Measurements from ENCODE around the gene MSRB3. TPM values are rescaled to one million over a fixed set of nuclear protein-coding genes. Genes with fewer than 3 reads are reported as not detected.
A peak's percentile ranks its signal among the peaks of the same experiment; 100 is the strongest.

Gene MSRB3
- 10.2 TPM for polyA plus RNA-seq (2013, experiment 1 of 2)
- polyA plus RNA-seq (2013, experiment 2 of 2), result 10.7 TPM

DNA sequence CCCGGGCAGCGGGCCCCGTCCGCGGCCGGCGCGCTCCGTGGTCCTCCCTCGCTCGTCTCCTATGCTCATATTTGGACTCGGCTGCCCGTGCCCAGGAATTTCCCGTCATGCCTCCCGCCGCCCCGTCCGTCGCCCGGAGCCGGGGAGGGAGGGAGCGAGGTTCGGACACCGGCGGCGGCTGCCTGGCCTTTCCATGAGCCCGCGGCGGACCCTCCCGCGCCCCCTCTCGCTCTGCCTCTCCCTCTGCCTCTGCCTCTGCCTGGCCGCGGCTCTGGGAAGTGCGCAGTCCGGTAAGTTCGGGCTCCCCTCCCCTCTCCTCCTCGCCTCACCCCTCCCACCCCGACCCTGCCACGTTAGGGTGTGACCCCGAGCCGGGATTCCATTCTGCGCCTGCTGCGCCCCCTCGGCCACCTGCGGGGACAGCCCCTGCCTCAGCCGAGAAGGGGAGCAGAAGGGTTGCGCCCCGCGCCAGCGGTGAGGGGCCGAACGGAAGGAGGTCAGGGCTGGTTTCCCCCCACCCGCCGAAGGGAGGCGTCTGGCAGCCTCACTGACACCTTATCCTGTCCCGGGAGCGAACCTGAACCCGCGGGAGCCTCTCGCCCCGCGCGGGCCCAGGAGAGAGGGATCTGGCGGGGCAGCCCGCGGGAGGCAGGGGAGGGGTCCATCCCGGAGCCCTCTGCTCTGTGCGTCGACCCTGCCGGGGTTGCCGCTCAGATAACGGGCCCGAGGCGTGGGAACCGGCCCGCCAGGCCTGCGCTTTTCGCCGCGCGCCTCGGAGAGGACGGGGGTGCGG, at the start of gene MSRB3:
Gene MSRB3 (plus strand): TSS at position 108 of the 793 bp plus-strand sequence. CDS start 29,897 bp downstream, outside the sequence.
- peaks cover 0 to 16% (median 2%) of the 10 kb centered on the region in 3 experiments for H3K27me3 ChIP-seq (ENCODE audit: control insufficient read depth in 3 of 3, insufficient read depth in 3 of 3, low read depth in 1 of 3, low read length in 3 of 3)
- no peaks in the 10 kb centered on the region for H3K9me3 ChIP-seq (replicated peaks in 1 of 2; ENCODE audit: control insufficient read depth in 2 of 2, insufficient read depth in 1 of 2, low read depth in 1 of 2, low read length in 2 of 2)
- H2AK5ac ChIP-seq (ENCODE audit: low read depth, low read length), result peak within 1 kb of the TSS; percentile 42
- H4K8ac ChIP-seq (ENCODE audit: low read depth, low read length), result peak within 1 kb of the TSS; percentile 99
- H3K4me2 ChIP-seq (ENCODE audit: insufficient read depth, low read length, poor library complexity, severe bottlenecking), result peak within 1 kb of the TSS; percentile 89
- no CpG with 5 or more reads among the region's 85 CpGs for WGBS, 2 donors (ENCODE audit: extremely low coverage in 2 of 2, insufficient read length in 2 of 2, insufficient replicate concordance in 1 of 2)
- H3K23ac ChIP-seq (ENCODE audit: low read depth, low read length, poor library complexity), result peak within 1 kb of the TSS; percentile 81
- peak within 1 kb of the TSS; percentile 96 for H4K91ac ChIP-seq (ENCODE audit: low read depth, low read length, poor library complexity)
- H3K14ac ChIP-seq (ENCODE audit: low read length), result peak within 1 kb of the TSS; percentile 95
- H2AFZ ChIP-seq (ENCODE audit: low read length), result peak within 1 kb of the TSS; percentile 99
- peak within 1 kb of the TSS; percentile 96 for H2BK15ac ChIP-seq (ENCODE audit: low read length)
- peaks cover 2 to 9% of the 10 kb centered on the region in 2 donors for H3K4me1 ChIP-seq (ENCODE audit: control insufficient read depth in 2 of 2, insufficient read depth in 1 of 2, low read depth in 1 of 2, low read length in 2 of 2)
- H2BK12ac ChIP-seq (ENCODE audit: low read length), result peak within 1 kb of the TSS; percentile 93
- no peaks in the 10 kb centered on the region for H3K36me3 ChIP-seq (replicated peaks in 1 of 2; ENCODE audit: control insufficient read depth in 2 of 2, insufficient read depth in 2 of 2, low read length in 2 of 2)
- no peaks in the 10 kb centered on the region for H3K79me1 ChIP-seq (ENCODE audit: low read depth, low read length)
- peak within 1 kb of the TSS; percentile 93 for H2BK5ac ChIP-seq (ENCODE audit: low read length)
- H3K27ac ChIP-seq (replicated peaks; ENCODE audit: low read length), result peak within 1 kb of the TSS; percentile 89
- peak within 1 kb of the TSS; percentile 92 for H3K9ac ChIP-seq (ENCODE audit: low read depth, low read length, poor library complexity)
- H3K4me3 ChIP-seq (ENCODE audit: low read length in 2 of 2), result peak within 1 kb of the TSS; percentile 60 to 92
- H2BK120ac ChIP-seq (ENCODE audit: low read depth, low read length), result peak within 1 kb of the TSS; percentile 82
- DNase-seq (ENCODE audit: low spot score), result peak; percentile 70
- no peak within 1 kb of the TSS for H3K4ac ChIP-seq (ENCODE audit: low read length)
- H3K18ac ChIP-seq (ENCODE audit: low read length), result peak within 1 kb of the TSS; percentile 97

DNA sequence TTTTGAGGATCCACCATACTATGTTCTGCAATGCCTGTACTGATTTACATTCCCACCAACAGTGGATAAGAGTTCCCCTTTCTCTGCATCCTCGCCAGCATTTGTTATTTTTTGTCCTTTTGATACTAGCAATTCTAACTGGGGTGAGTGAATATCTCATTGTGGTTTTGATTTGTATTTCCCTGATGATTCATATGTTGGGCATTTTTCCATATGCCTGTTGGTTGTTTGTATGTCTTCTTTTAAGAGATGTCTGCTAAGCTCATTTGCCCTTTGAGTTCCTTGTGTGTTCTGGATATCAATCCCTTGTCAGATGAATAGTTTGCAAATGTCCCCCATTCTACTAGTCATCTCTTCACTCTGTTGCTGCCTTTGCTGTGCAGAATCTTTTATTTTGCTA, 49.0 kb upstream of the MSRB3 start:
- Histone ChIP-seq H3K18ac (ENCODE audit: low read length) (no peak overlapping the region), H2BK12ac (ENCODE audit: low read length) (no peak overlapping the region), H3K27ac (replicated peaks; ENCODE audit: low read length) (no peak overlapping the region), H3K14ac (ENCODE audit: low read length) (no peak overlapping the region), H3K9me3 (replicated peaks in 1 of 2; ENCODE audit: control insufficient read depth in 2 of 2, insufficient read depth in 1 of 2, low read depth in 1 of 2, low read length in 2 of 2) (peaks cover under 1 to 31% of the 10 kb centered on the region in 2 donors), H3K4me3 (ENCODE audit: low read length in 2 of 2) (no peak overlapping the region), H4K91ac (ENCODE audit: low read depth, low read length, poor library complexity) (no peak overlapping the region), H3K23ac (ENCODE audit: low read depth, low read length, poor library complexity) (no peak overlapping the region), H2BK15ac (ENCODE audit: low read length) (no peak overlapping the region), H3K27me3 (ENCODE audit: control insufficient read depth in 3 of 3, insufficient read depth in 3 of 3, low read depth in 1 of 3, low read length in 3 of 3) (no peaks in the 10 kb centered on the region), H3K4ac (ENCODE audit: low read length) (no peak overlapping the region), H3K9ac (ENCODE audit: low read depth, low read length, poor library complexity) (no peak overlapping the region), H2AK5ac (ENCODE audit: low read depth, low read length) (no peak overlapping the region), H4K8ac (ENCODE audit: low read depth, low read length) (no peak overlapping the region), H3K79me1 (ENCODE audit: low read depth, low read length) (no peaks in the 10 kb centered on the region), H2AFZ (ENCODE audit: low read length) (no peak overlapping the region), H3K36me3 (replicated peaks in 1 of 2; ENCODE audit: control insufficient read depth in 2 of 2, insufficient read depth in 2 of 2, low read length in 2 of 2) (peaks cover 0 to 22% of the 10 kb centered on the region in 2 donors), H3K4me1 (ENCODE audit: control insufficient read depth in 2 of 2, insufficient read depth in 1 of 2, low read depth in 1 of 2, low read length in 2 of 2) (no peaks in the 10 kb centered on the region), H2BK120ac (ENCODE audit: low read depth, low read length) (no peak overlapping the region), H2BK5ac (ENCODE audit: low read length) (no peak overlapping the region), H3K4me2 (ENCODE audit: insufficient read depth, low read length, poor library complexity, severe bottlenecking) (no peak overlapping the region)
- WGBS, 2 donors (ENCODE audit: extremely low coverage in 2 of 2, insufficient read length in 2 of 2, insufficient replicate concordance in 1 of 2), result no CpG with 5 or more reads among the region's 1 CpG
- DNase-seq (ENCODE audit: low spot score), result no peak

DNA sequence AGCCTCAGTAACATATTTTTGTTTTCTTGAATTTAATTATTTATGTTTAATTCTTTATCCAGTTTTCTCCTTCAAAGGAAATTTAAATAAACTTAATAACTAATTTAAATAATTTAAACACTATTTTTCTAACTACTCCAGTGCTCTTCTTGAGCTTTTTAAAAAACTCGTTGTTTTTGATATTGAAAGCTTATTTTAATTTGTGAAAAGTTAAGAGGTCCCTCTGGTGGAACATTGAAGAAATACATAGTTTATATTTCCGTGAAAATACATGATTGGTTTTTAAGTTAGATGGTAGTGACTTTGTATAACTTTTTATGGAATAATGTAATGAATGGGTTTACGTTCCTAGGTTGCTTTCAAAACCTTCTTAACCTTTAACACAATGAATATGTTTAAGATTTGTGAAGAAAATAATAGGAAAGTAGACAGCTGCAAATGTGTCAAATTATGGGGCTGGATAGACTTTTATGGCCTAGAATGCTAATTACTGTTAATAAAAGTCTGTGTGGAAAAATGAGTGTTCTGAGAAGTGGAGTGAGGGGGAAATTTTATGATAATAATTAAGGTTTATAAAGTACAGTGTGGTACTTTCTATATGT, 45.9 kb upstream of the MSRB3 start:
- Histone ChIP-seq H3K79me1 (ENCODE audit: low read depth, low read length) (no peaks in the 10 kb centered on the region), H3K9ac (ENCODE audit: low read depth, low read length, poor library complexity) (no peak overlapping the region), H3K4ac (ENCODE audit: low read length) (no peak overlapping the region), H3K9me3 (replicated peaks in 1 of 2; ENCODE audit: control insufficient read depth in 2 of 2, insufficient read depth in 1 of 2, low read depth in 1 of 2, low read length in 2 of 2) (peaks cover 0 to 27% of the 10 kb centered on the region in 2 donors), H2AK5ac (ENCODE audit: low read depth, low read length) (no peak overlapping the region), H3K4me3 (ENCODE audit: low read length in 2 of 2) (no peak overlapping the region), H3K4me1 (ENCODE audit: control insufficient read depth in 2 of 2, insufficient read depth in 1 of 2, low read depth in 1 of 2, low read length in 2 of 2) (no peaks in the 10 kb centered on the region), H3K14ac (ENCODE audit: low read length) (no peak overlapping the region), H3K4me2 (ENCODE audit: insufficient read depth, low read length, poor library complexity, severe bottlenecking) (no peak overlapping the region), H3K18ac (ENCODE audit: low read length) (no peak overlapping the region), H2AFZ (ENCODE audit: low read length) (no peak overlapping the region), H2BK120ac (ENCODE audit: low read depth, low read length) (no peak overlapping the region), H2BK12ac (ENCODE audit: low read length) (no peak overlapping the region), H4K8ac (ENCODE audit: low read depth, low read length) (no peak overlapping the region), H4K91ac (ENCODE audit: low read depth, low read length, poor library complexity) (no peak overlapping the region), H3K27me3 (ENCODE audit: control insufficient read depth in 3 of 3, insufficient read depth in 3 of 3, low read depth in 1 of 3, low read length in 3 of 3) (no peaks in the 10 kb centered on the region), H3K27ac (replicated peaks; ENCODE audit: low read length) (no peak overlapping the region), H3K36me3 (replicated peaks in 1 of 2; ENCODE audit: control insufficient read depth in 2 of 2, insufficient read depth in 2 of 2, low read length in 2 of 2) (peaks cover 0 to 16% of the 10 kb centered on the region in 2 donors), H2BK15ac (ENCODE audit: low read length) (no peak overlapping the region), H3K23ac (ENCODE audit: low read depth, low read length, poor library complexity) (no peak overlapping the region), H2BK5ac (ENCODE audit: low read length) (no peak overlapping the region)
- no peak for DNase-seq (ENCODE audit: low spot score)
- WGBS, 2 donors (ENCODE audit: extremely low coverage in 2 of 2, insufficient read length in 2 of 2, insufficient replicate concordance in 1 of 2), result no CpG with 5 or more reads among the region's 3 CpGs

DNA sequence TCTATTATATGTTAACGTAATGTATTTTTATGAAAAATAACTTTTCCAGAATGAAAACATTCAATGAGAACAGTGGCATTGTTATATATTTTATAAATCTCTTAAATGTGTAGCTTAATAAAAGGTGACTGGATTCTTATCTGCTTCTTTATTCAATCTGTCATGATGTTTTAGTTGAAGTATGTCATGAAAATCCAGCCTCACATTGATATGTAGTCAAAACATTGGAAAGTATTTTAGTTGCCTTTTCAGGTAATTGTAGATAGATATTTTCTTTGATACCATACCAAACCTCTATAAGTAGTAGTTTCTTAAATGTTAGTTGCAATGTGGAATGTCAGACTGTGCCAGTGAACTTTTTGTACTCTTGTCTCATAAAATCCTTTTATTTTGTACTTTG, 41.3 kb upstream of the MSRB3 start:
- Histone ChIP-seq H2BK5ac (ENCODE audit: low read length) (no peak overlapping the region), H2BK12ac (ENCODE audit: low read length) (no peak overlapping the region), H2AK5ac (ENCODE audit: low read depth, low read length) (no peak overlapping the region), H4K91ac (ENCODE audit: low read depth, low read length, poor library complexity) (no peak overlapping the region), H3K27ac (replicated peaks; ENCODE audit: low read length) (no peak overlapping the region), H2BK15ac (ENCODE audit: low read length) (no peak overlapping the region), H3K36me3 (replicated peaks in 1 of 2; ENCODE audit: control insufficient read depth in 2 of 2, insufficient read depth in 2 of 2, low read length in 2 of 2) (peaks cover 0 to 35% of the 10 kb centered on the region in 2 donors), H2BK120ac (ENCODE audit: low read depth, low read length) (no peak overlapping the region), H3K9ac (ENCODE audit: low read depth, low read length, poor library complexity) (no peak overlapping the region), H3K18ac (ENCODE audit: low read length) (no peak overlapping the region), H3K9me3 (replicated peaks in 1 of 2; ENCODE audit: control insufficient read depth in 2 of 2, insufficient read depth in 1 of 2, low read depth in 1 of 2, low read length in 2 of 2) (no peaks in the 10 kb centered on the region), H2AFZ (ENCODE audit: low read length) (no peak overlapping the region), H3K4ac (ENCODE audit: low read length) (no peak overlapping the region), H4K8ac (ENCODE audit: low read depth, low read length) (no peak overlapping the region), H3K23ac (ENCODE audit: low read depth, low read length, poor library complexity) (no peak overlapping the region), H3K27me3 (ENCODE audit: control insufficient read depth in 3 of 3, insufficient read depth in 3 of 3, low read depth in 1 of 3, low read length in 3 of 3) (no peaks in the 10 kb centered on the region), H3K4me3 (ENCODE audit: low read length in 2 of 2) (no peak overlapping the region), H3K4me1 (ENCODE audit: control insufficient read depth in 2 of 2, insufficient read depth in 1 of 2, low read depth in 1 of 2, low read length in 2 of 2) (no peaks in the 10 kb centered on the region), H3K14ac (ENCODE audit: low read length) (no peak overlapping the region), H3K4me2 (ENCODE audit: insufficient read depth, low read length, poor library complexity, severe bottlenecking) (no peak overlapping the region), H3K79me1 (ENCODE audit: low read depth, low read length) (no peaks in the 10 kb centered on the region)
- DNase-seq (ENCODE audit: low spot score), result no peak
- whole genome bisulfite sequencing, 2 donors (ENCODE audit: extremely low coverage in 2 of 2, insufficient read length in 2 of 2, insufficient replicate concordance in 1 of 2), result no CpG with 5 or more reads among the region's 1 CpG

Measured in neuronal stem cell (in vitro differentiated cells).